PC-3 (cell line): ENCODE data around the gene SEC14L1. TPM values are rescaled to one million over a fixed set of nuclear protein-coding genes. Genes with fewer than 3 reads are reported as not detected.

ENCODE experiments used
- ATAC-seq: fragments of 200-7000 bp; cut with Tn5 transposase; 2 replicates; pipeline ENCODE4 v1.9.1; 2020; ENCODE audit warnings: mild to moderate bottlenecking, moderate library complexity
- BruUV-seq: library from RNA; stranded (reverse); fragments of 400-500 nt; replicated peaks from 2 replicates; lab custom pipeline; 2021; lab: Mats Ljungman, UMichigan
- CTCF ChIA-PET: fragments of 300-600 bp; sonication (Branson Sonifier 250); formaldehyde crosslinking; loops from one replicate; lab custom pipeline; 2022; ENCODE audit warnings: antibody characterized with exemption; lab: Charles Lee
- POLR2A ChIA-PET: fragments of 300-600 bp; sonication (Branson Sonifier 250); formaldehyde crosslinking; loops from one replicate; lab custom pipeline; 2022; ENCODE audit warnings: antibody characterized with exemption; ENCODE audit not compliant: unreplicated experiment; lab: Charles Lee
- DNase-seq: peaks from one replicate; pipeline ENCODE4 v3.0.0-alpha.2; 2015
- H2AFZ ChIP-seq: fragments of 300-600 bp; sonication (generic); 2 replicates; pipeline ENCODE4 v1.6.0; 2016; ENCODE audit warnings: antibody characterized with exemption, low read length
- H3F3A ChIP-seq: fragments of 300-600 bp; sonication (generic); one replicate; pipeline ENCODE4 v1.6.0; 2017; ENCODE audit warnings: antibody characterized with exemption, low read length, control low read depth, mild to moderate bottlenecking; ENCODE audit not compliant: unreplicated experiment
- H3K27ac ChIP-seq: fragments of 300-600 bp; sonication (generic); 2 replicates; pipeline ENCODE4 v1.5.1; 2016; ENCODE audit warnings: mild to moderate bottlenecking, low read length
- H3K27me3 ChIP-seq: fragments of 300-600 bp; sonication (generic); 2 replicates; pipeline ENCODE4 v1.6.1; 2016; ENCODE audit warnings: low read length, mixed read lengths
- H3K36me3 ChIP-seq: fragments of 300-600 bp; sonication (generic); 2 replicates; pipeline ENCODE4 v1.6.1; 2016; ENCODE audit warnings: low read depth, mixed run types, low read length, mixed read lengths
- H3K4me1 ChIP-seq: fragments of 300-600 bp; sonication (generic); 2 replicates; pipeline ENCODE4 v1.5.1; 2016; ENCODE audit warnings: low read length; ENCODE audit not compliant: insufficient read depth
- H3K4me2 ChIP-seq: fragments of 300-600 bp; sonication (generic); 2 replicates; pipeline ENCODE4 v1.6.0; 2016; ENCODE audit warnings: low read length
- H3K4me3 ChIP-seq: fragments of 300-600 bp; sonication (generic); 2 replicates; pipeline ENCODE4 v1.5.1; 2016; ENCODE audit warnings: mild to moderate bottlenecking, low read length, mixed read lengths
- H3K79me2 ChIP-seq: fragments of 300-600 bp; sonication (generic); 2 replicates; pipeline ENCODE4 v1.6.1; 2017; ENCODE audit warnings: low read length, mixed read lengths
- H3K9ac ChIP-seq: fragments of 300-600 bp; sonication (generic); 2 replicates; pipeline ENCODE4 v1.6.0; 2016; ENCODE audit warnings: mild to moderate bottlenecking, low read length
- H3K9me2 ChIP-seq: fragments of 300-600 bp; sonication (generic); replicated peaks from 2 replicates; pipeline ENCODE4 v1.6.1; 2016; ENCODE audit warnings: mixed run types, low read length, mixed read lengths
- H3K9me3 ChIP-seq: fragments of 300-600 bp; sonication (generic); 2 replicates; pipeline ENCODE4 v1.6.1; 2016; ENCODE audit warnings: low read length, mixed read lengths
- H4K20me1 ChIP-seq: fragments of 300-600 bp; sonication (generic); 2 replicates; pipeline ENCODE4 v1.6.1; 2016; ENCODE audit warnings: low read length, mixed read lengths
- EZH2 ChIP-seq: fragments of 300-600 bp; sonication (generic); IDR thresholded peaks from one replicate; pipeline ENCODE4 v1.6.1; 2017; ENCODE audit warnings: antibody characterized with exemption, mild to moderate bottlenecking, low read length; ENCODE audit not compliant: unreplicated experiment
- EZH2phosphoT487 ChIP-seq: fragments of 300-600 bp; sonication (generic); IDR thresholded peaks from 2 replicates; pipeline ENCODE4 v1.6.1; 2018; ENCODE audit warnings: mild to moderate bottlenecking, antibody characterized with exemption, low read length, borderline replicate concordance
- intact Hi-C: fragments of 100-400 bp; cut with micrococcal nuclease; formaldehyde crosslinking; loops from 2 replicates; pipeline ENCODE4 v1.9.0; 2023
- total RNA-seq: library from RNA; depleted of rRNA; stranded (reverse); fragments of >200 nt; gene quantifications from 2 replicates; pipeline ENCODE4 v1.2.3, GENCODE V29; 2014
- TF ChIP-seq, protein P1 (sequence below): fragments of 300-600 bp; sonication (generic); conservative IDR thresholded peaks from 2 replicates; pipeline ENCODE4 v1.5.1; 2017; ENCODE audit warnings: antibody characterized with exemption, low read depth, mild to moderate bottlenecking, low read length

SEC14L1 gene
- total RNA-seq, 1 experiment from 2014 or later, result 39.8 TPM

- ATAC-seq (peak; percentile 77), DNase-seq (peak; percentile 35)
- H2AFZ ChIP-seq, result no peak overlapping the region
- H3K79me2 ChIP-seq, result no peaks in the 10 kb centered on the region
- no peaks in the 10 kb centered on the region for H3K9me2 ChIP-seq
- no peak overlapping the region for H3K4me2 ChIP-seq
- intact Hi-C loops, result no loop called here
- H4K20me1 ChIP-seq, result no peaks in the 10 kb centered on the region
- no peaks in the 10 kb centered on the region for H3K9me3 ChIP-seq
- no peak for TF ChIP-seq EZH2phosphoT487
- TF ChIP-seq, protein P1, sequence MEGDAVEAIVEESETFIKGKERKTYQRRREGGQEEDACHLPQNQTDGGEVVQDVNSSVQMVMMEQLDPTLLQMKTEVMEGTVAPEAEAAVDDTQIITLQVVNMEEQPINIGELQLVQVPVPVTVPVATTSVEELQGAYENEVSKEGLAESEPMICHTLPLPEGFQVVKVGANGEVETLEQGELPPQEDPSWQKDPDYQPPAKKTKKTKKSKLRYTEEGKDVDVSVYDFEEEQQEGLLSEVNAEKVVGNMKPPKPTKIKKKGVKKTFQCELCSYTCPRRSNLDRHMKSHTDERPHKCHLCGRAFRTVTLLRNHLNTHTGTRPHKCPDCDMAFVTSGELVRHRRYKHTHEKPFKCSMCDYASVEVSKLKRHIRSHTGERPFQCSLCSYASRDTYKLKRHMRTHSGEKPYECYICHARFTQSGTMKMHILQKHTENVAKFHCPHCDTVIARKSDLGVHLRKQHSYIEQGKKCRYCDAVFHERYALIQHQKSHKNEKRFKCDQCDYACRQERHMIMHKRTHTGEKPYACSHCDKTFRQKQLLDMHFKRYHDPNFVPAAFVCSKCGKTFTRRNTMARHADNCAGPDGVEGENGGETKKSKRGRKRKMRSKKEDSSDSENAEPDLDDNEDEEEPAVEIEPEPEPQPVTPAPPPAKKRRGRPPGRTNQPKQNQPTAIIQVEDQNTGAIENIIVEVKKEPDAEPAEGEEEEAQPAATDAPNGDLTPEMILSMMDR, result no peak
- no peak for TF ChIP-seq EZH2
- no peaks in the 10 kb centered on the region for H3K27me3 ChIP-seq
- ChIA-PET POLR2A (interaction anchor here (0.6 kb wide), 1 partner anchor 9 kb away, joined by 3 read pairs; no protein-coding TSS in a partner anchor), CTCF (no interaction called here)
- no peak overlapping the region for H3K9ac ChIP-seq
- no peak overlapping the region for H3K27ac ChIP-seq
- BruUV-seq, result no TSS peak
- H3F3A ChIP-seq, result no peaks in the 10 kb centered on the region
- H3K4me1 ChIP-seq, result peaks cover 9% of the 10 kb centered on the region
- no peak overlapping the region for H3K4me3 ChIP-seq
- H3K36me3 ChIP-seq, result no peaks in the 10 kb centered on the region
Measured at GRCh38 chr17:77116371-77116860, 24.4 kb upstream of the SEC14L1 start.

- Histone ChIP-seq H4K20me1 (no peaks in the 10 kb centered on the region), H3K27ac (no peak overlapping the region), H3K4me1 (peaks cover 19% of the 10 kb centered on the region), H2AFZ (no peak overlapping the region), H3K27me3 (no peaks in the 10 kb centered on the region), H3K4me3 (no peak overlapping the region), H3K9me2 (no peaks in the 10 kb centered on the region), H3F3A (peaks cover 3% of the 10 kb centered on the region), H3K9me3 (no peaks in the 10 kb centered on the region), H3K79me2 (no peaks in the 10 kb centered on the region), H3K36me3 (no peaks in the 10 kb centered on the region), H3K4me2 (no peak overlapping the region), H3K9ac (no peak overlapping the region)
- no peak for DNase-seq
- ChIA-PET CTCF (interaction anchor here (0.5 kb wide), 1 partner anchor 20 kb away, joined by 6 read pairs; no protein-coding TSS in a partner anchor), POLR2A (interaction anchor here (0.6 to 0.7 kb wide), 2 partner anchors 29 to 158 kb away, joined by 5 to 6 read pairs; no protein-coding TSS in a partner anchor)
- BruUV-seq, result no TSS peak
- TF ChIP-seq EZH2 (no peak), EZH2phosphoT487 (no peak)
- TF ChIP-seq, protein P1, result no peak
- ATAC-seq, result no peak
- intact Hi-C loops, result no loop called here
Measured at GRCh38 chr17:77117415-77117814, 23.4 kb upstream of the SEC14L1 start.

DNA sequence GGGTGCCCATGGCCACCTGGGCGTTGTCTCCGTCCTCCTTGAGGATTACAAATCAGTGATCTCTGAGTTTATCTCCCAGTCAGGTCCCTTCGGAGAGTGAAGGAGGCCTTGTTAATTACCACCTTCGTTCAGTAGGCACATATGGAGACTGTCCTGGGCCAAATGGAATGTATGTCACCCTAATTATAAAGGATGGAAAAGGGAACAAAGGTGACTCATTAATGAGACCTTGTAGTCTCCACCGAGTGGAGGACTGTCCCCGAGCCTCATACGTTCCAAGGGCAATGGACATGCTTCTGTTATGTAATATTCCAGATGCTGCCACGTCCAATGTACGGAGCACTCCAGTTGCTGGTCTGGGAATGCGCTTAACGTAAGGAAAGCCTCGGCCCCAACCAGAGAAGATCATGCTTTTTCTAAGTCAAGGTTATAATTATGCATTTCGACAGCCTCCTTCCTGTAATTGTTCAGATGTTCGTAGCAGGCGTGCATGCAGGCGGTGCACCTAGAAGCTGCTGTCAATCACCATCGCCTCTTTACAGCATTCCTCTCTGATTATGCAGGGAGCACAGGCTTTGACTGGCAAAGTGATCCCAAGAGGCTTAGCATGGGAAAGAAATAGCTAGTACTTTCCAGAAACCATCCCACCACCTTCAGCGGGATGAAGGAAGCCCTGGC is 22.4 kb upstream of the SEC14L1 start:
- no TSS peak for BruUV-seq
- ATAC-seq, result no peak
- TF ChIP-seq, protein P1, result no peak
- TF ChIP-seq EZH2, result no peak
- no peak for TF ChIP-seq EZH2phosphoT487

More for the DNA sequence above, 22.4 kb upstream of the SEC14L1 start:
- Histone ChIP-seq H4K20me1 (no peaks in the 10 kb centered on the region), H3K9ac (no peak overlapping the region), H3K9me2 (no peaks in the 10 kb centered on the region), H3K9me3 (no peaks in the 10 kb centered on the region), H3K4me2 (no peak overlapping the region), H3K27ac (no peak overlapping the region), H3F3A (peaks cover 3% of the 10 kb centered on the region), H3K79me2 (no peaks in the 10 kb centered on the region), H3K4me1 (peaks cover 25% of the 10 kb centered on the region), H2AFZ (no peak overlapping the region), H3K27me3 (no peaks in the 10 kb centered on the region), H3K4me3 (no peak overlapping the region), H3K36me3 (no peaks in the 10 kb centered on the region)
- no peak for DNase-seq
- CTCF ChIA-PET, result no interaction called here
- intact Hi-C loops, result no loop called here
- POLR2A ChIA-PET, result no interaction called here
